HepG2 (cell line): Measurements from ENCODE around the gene PANK4. TPM values are rescaled to one million over a fixed set of nuclear protein-coding genes. Genes with fewer than 3 reads are reported as not detected.
A peak's percentile ranks its signal among the peaks of the same experiment; 100 is the strongest.

ENCODE experiments used
- BORCS8-MEF2B ChIP-seq: sonication (generic); formaldehyde crosslinking; IDR thresholded peaks from 2 replicates; pipeline ENCODE4 v1.8.0; 2022; ENCODE audit warnings: mild to moderate bottlenecking, missing genetic modification reagents
- CHD2 ChIP-seq: IDR thresholded peaks from 2 replicates; pipeline ENCODE4 v1.6.1; 2011; ENCODE audit warnings: low read depth, low read length, improper control_type of control experiment
- ELF4 ChIP-seq: sonication (generic); formaldehyde crosslinking; IDR thresholded peaks from 2 replicates; pipeline ENCODE4 v1.5.0; 2020; ENCODE audit warnings: missing genetic modification reagents, mild to moderate bottlenecking, moderate library complexity, borderline replicate concordance
- GTF2F1 ChIP-seq: fragments of 150-350 bp; IDR thresholded peaks from 2 replicates; pipeline ENCODE4 v1.6.1; 2014; ENCODE audit warnings: low read length
- HINFP ChIP-seq: sonication (generic); formaldehyde crosslinking; IDR thresholded peaks from 2 replicates; pipeline ENCODE4 v1.4.0; 2020; ENCODE audit warnings: low read depth, mild to moderate bottlenecking, missing genetic modification reagents
- HOXD1 ChIP-seq: sonication (generic); formaldehyde crosslinking; IDR thresholded peaks from 2 replicates; pipeline ENCODE4 v1.5.0; 2020; ENCODE audit warnings: missing genetic modification reagents
- JUND ChIP-seq: sonication (generic); formaldehyde crosslinking; IDR thresholded peaks from 2 replicates; pipeline ENCODE4 v1.8.0; 2022; ENCODE audit warnings: mild to moderate bottlenecking, missing genetic modification reagents
- KDM5A ChIP-seq: fragments of 200-600 bp; sonication (generic); IDR thresholded peaks from 2 replicates; pipeline ENCODE4 v1.7.0; 2018; ENCODE audit warnings: antibody characterized with exemption, mild to moderate bottlenecking, low read length, borderline replicate concordance
- KLF9 ChIP-seq: IDR thresholded peaks from 2 replicates; pipeline ENCODE4 v1.6.1; 2016; ENCODE audit warnings: low read depth
- NR2C2 ChIP-seq: sonication (generic); formaldehyde crosslinking; IDR thresholded peaks from 2 replicates; pipeline ENCODE4 v1.4.0; 2020; ENCODE audit warnings: missing genetic modification reagents, mild to moderate bottlenecking, moderate library complexity, borderline replicate concordance
- SAP130 ChIP-seq: IDR thresholded peaks from 2 replicates; pipeline ENCODE4 v1.6.1; 2016; ENCODE audit warnings: low read depth
- SYNCRIP ChIP-seq: fragments of 200-400 bp; formaldehyde crosslinking; IDR thresholded peaks from 2 replicates; pipeline ENCODE4 v1.6.1; 2018; ENCODE audit warnings: mild to moderate bottlenecking, low read depth, low read length; ENCODE audit not compliant: insufficient read depth
- ZBTB46 ChIP-seq: sonication (generic); formaldehyde crosslinking; IDR thresholded peaks from 2 replicates; pipeline ENCODE4 v1.4.0; 2020; ENCODE audit warnings: mild to moderate bottlenecking, missing genetic modification reagents, borderline replicate concordance
- ZBTB7A ChIP-seq: sonication (generic); formaldehyde crosslinking; IDR thresholded peaks from 2 replicates; pipeline ENCODE4 v1.8.0; 2022; ENCODE audit warnings: mild to moderate bottlenecking, missing genetic modification reagents
- ZBTB8A ChIP-seq: sonication (generic); formaldehyde crosslinking; IDR thresholded peaks from 2 replicates; pipeline ENCODE4 v1.4.0; 2020; ENCODE audit warnings: mild to moderate bottlenecking, low read depth, missing genetic modification reagents, borderline replicate concordance
- ZNF296 ChIP-seq: sonication (generic); formaldehyde crosslinking; conservative IDR thresholded peaks from 2 replicates; pipeline ENCODE4 v1.5.0; 2020; ENCODE audit warnings: mild to moderate bottlenecking, missing genetic modification reagents
- ZNF367 ChIP-seq: sonication (generic); formaldehyde crosslinking; IDR thresholded peaks from 2 replicates; pipeline ENCODE4 v1.4.0; 2020; ENCODE audit warnings: missing genetic modification reagents, borderline replicate concordance
- ZNF512B ChIP-seq: sonication (generic); formaldehyde crosslinking; IDR thresholded peaks from 2 replicates; pipeline ENCODE4 v1.5.1; 2020; ENCODE audit warnings: missing genetic modification reagents, mild to moderate bottlenecking, borderline replicate concordance
- ZNF563 ChIP-seq: sonication (generic); formaldehyde crosslinking; IDR thresholded peaks from 2 replicates; pipeline ENCODE4 v1.8.0; 2022; ENCODE audit warnings: mild to moderate bottlenecking, moderate library complexity, missing genetic modification reagents
- ZNF615 ChIP-seq: sonication (generic); formaldehyde crosslinking; IDR thresholded peaks from 2 replicates; pipeline ENCODE4 v1.5.0; 2020; ENCODE audit warnings: mild to moderate bottlenecking, missing genetic modification reagents, borderline replicate concordance
- ZNF687 ChIP-seq: sonication (generic); formaldehyde crosslinking; IDR thresholded peaks from 2 replicates; pipeline ENCODE4 v1.5.1; 2020; ENCODE audit warnings: mild to moderate bottlenecking, missing genetic modification reagents, moderate library complexity
- ZNF772 ChIP-seq: sonication (generic); formaldehyde crosslinking; IDR thresholded peaks from 2 replicates; pipeline ENCODE4 v1.5.0; 2020; ENCODE audit warnings: mild to moderate bottlenecking, missing genetic modification reagents
- polyA plus RNA-seq, 8 experiments: library from polyadenylated mRNA; depleted of rRNA in 3 of 8; stranded (reverse) in 7 of 8; unstranded in 1 of 8; fragments of >200 nt; fragmentation: Illumina TruSeq in 4 of 8; extraction: Trizol in 4 of 8; gene quantifications; 2 replicates each; pipeline versions ENCODE4 v1.2.1 to v1.2.3, GENCODE V29; 2011 to 2016; ENCODE audit warnings: low read depth in 4 of 8, missing spikeins in 1 of 8, mixed read lengths in 1 of 8; ENCODE audit not compliant: insufficient read depth in 1 of 8
- total RNA-seq, 5 experiments: library from RNA; depleted of rRNA; stranded (reverse); fragments of >200 nt; fragmentation: Illumina TruSeq; extraction: Trizol; gene quantifications; 2 replicates each; pipeline ENCODE4 v1.2.3, GENCODE V29; 2016; ENCODE audit warnings: low read depth in 1 of 5

Gene PANK4
- total and polyA plus RNA-seq, 2 of the 13 experiments (the other 11 are each of a cell fraction or from before 2014, with no cell fraction given), result 17.4 to 19.3 TPM

GRCh38 chr1:2525572-2525919 lies 850 bp downstream of the PANK4 start (continued):
- TF ChIP-seq JUND (no peak), ZNF615 (CRISPR knock-in tag) (no peak), ZNF772 (CRISPR knock-in tag) (no peak), ZNF687 (CRISPR knock-in tag) (peak; percentile 52; the same call in 1 of the 2 replicates), HINFP (CRISPR knock-in tag) (peak; percentile 49; the same call in 1 of the 2 replicates), SAP130 (CRISPR knock-in tag) (no peak), ZNF512B (no peak), ELF4 (CRISPR knock-in tag) (no peak), BORCS8-MEF2B (CRISPR knock-in tag) (no peak), ZBTB46 (CRISPR knock-in tag) (no peak), NR2C2 (CRISPR knock-in tag) (no peak), ZNF367 (CRISPR knock-in tag) (no peak), GTF2F1 (no peak), ZBTB8A (CRISPR knock-in tag) (no peak), HOXD1 (CRISPR knock-in tag) (no peak), KDM5A (no peak), ZNF563 (CRISPR knock-in tag) (no peak), KLF9 (CRISPR knock-in tag) (no peak), SYNCRIP (no peak), ZNF296 (CRISPR knock-in tag) (no peak), ZBTB7A (0 out of 2 replicates have a peak, but pooled peaks have one; percentile 16), CHD2 (no peak)
